Measurements from ENCODE around the gene RPS6KA4. TPM values are rescaled to one million over a fixed set of nuclear protein-coding genes. Genes with fewer than 3 reads are reported as not detected.
A peak's percentile ranks its signal among the peaks of the same experiment; 100 is the strongest.

The RPS6KA4 gene
- total RNA-seq, 2 donors from 2014 or later = 13.0 to 22.7 TPM

- ATAC-seq (peak; percentile 64), DNase-seq (no peak)
- Histone ChIP-seq H3K4me3 (no peak overlapping the region), H3K27ac (peak overlapping the region in 3 of 4 donors; percentile 60 to 84 (median 83)), H3K27me3 (no peaks in the 10 kb centered on the region), H3K4me1 (peaks cover 11% of the 10 kb centered on the region), H3K9me3 (no peaks in the 10 kb centered on the region), H3K36me3 (replicated peaks in 1 of 2; ENCODE audit: insufficient read depth in 1 of 2, low read depth in 2 of 2) (no peaks in the 10 kb centered on the region)
- TF ChIP-seq CTCF (IDR thresholded peaks at IDR 0.05) (no peak), POLR2A (IDR thresholded peaks at IDR 0.05) (no peak)
- intact Hi-C loops (cut with DNase I) = no loop called here
- WGBS, 2 donors = 28 to 66% methylated on average over 8 to 27 of the region's 29 CpGs
These were observed 15.9 kb upstream of the RPS6KA4 start for GRCh38 chr11:64342869-64343745.

- 74 to 84% methylated on average over 7 to 18 of the region's 18 CpGs for WGBS, 2 donors
- no peaks in the 10 kb centered on the region for H3K27me3 ChIP-seq
- no peak overlapping the region for H3K4me3 ChIP-seq
- TF ChIP-seq CTCF (IDR thresholded peaks at IDR 0.05) (peak in 2 of 7 experiments; percentile 11 to 13), POLR2A (IDR thresholded peaks at IDR 0.05) (no peak)
- intact Hi-C loops (cut with DNase I) = no loop called here
- ATAC-seq (no peak), DNase-seq (peak in 2 of 4 donors; percentile 24 to 35)
- no peaks in the 10 kb centered on the region for H3K36me3 ChIP-seq (replicated peaks in 1 of 2; ENCODE audit: insufficient read depth in 1 of 2, low read depth in 2 of 2)
- no peaks in the 10 kb centered on the region for H3K9me3 ChIP-seq
- no peak overlapping the region for H3K27ac ChIP-seq
- H3K4me1 ChIP-seq = peaks cover 11% of the 10 kb centered on the region
These were observed 15.0 kb upstream of the RPS6KA4 start for GRCh38 chr11:64343767-64344559.

- H3K27me3 ChIP-seq = no peaks in the 10 kb centered on the region
- no peaks in the 10 kb centered on the region for H3K9me3 ChIP-seq
- no peak for DNase-seq
- H3K4me1 ChIP-seq = peaks cover 11% of the 10 kb centered on the region
- TF ChIP-seq CTCF (IDR thresholded peaks at IDR 0.05) (no peak), POLR2A (IDR thresholded peaks at IDR 0.05) (no peak)
- H3K36me3 ChIP-seq (replicated peaks in 1 of 2; ENCODE audit: insufficient read depth in 1 of 2, low read depth in 2 of 2) = no peaks in the 10 kb centered on the region
- intact Hi-C loops (cut with DNase I) = no loop called here
- H3K27ac ChIP-seq = no peak overlapping the region
- 88 to 90% methylated on average over 22 to 28 of the region's 28 CpGs for WGBS, 2 donors
- ATAC-seq = no peak
- H3K4me3 ChIP-seq = no peak overlapping the region
These were observed 14.2 kb upstream of the RPS6KA4 start for GRCh38 chr11:64344787-64345186.

- DNase-seq (no peak), ATAC-seq (no peak)
- Histone ChIP-seq H3K9me3 (no peaks in the 10 kb centered on the region), H3K36me3 (replicated peaks in 1 of 2; ENCODE audit: insufficient read depth in 1 of 2, low read depth in 2 of 2) (no peaks in the 10 kb centered on the region), H3K27me3 (no peaks in the 10 kb centered on the region), H3K4me1 (peaks cover 5% of the 10 kb centered on the region), H3K27ac (no peak overlapping the region), H3K4me3 (no peak overlapping the region)
- no peak for TF ChIP-seq POLR2A (IDR thresholded peaks at IDR 0.05)
- TF ChIP-seq CTCF (IDR thresholded peaks at IDR 0.05) = no peak
- WGBS, 2 donors = 69 to 77% methylated on average over 12 of the region's 12 CpGs
- intact Hi-C loops (cut with DNase I) = no loop called here
These were observed 11.6 kb upstream of the RPS6KA4 start for GRCh38 chr11:64347193-64347867.

All from body of pancreas (tissue), 4 donors.